GM12872 (cell line): ENCODE data around the gene PLAC9.

Source experiments
- CTCF ChIP-seq: IDR thresholded peaks from 3 replicates; pipeline ENCODE4 v1.5.1; 2011; ENCODE audit warnings: low read depth, mild to moderate bottlenecking, low read length, moderate library complexity; ENCODE audit not compliant: insufficient read depth

Gene PLAC9

GRCh38 chr10:80165173-80165572 lies 32.6 kb downstream of the PLAC9 start:
- TF ChIP-seq CTCF = no peak

- no peak for TF ChIP-seq CTCF
These were observed 34.3 kb downstream of the PLAC9 start for GRCh38 chr10:80166581-80167470.

GRCh38 chr10:80167471-80168161 lies 35.1 kb downstream of the PLAC9 start:
- TF ChIP-seq CTCF = no peak

GRCh38 chr10:80168162-80168511 lies 35.6 kb downstream of the PLAC9 start:
- TF ChIP-seq CTCF = no peak

- TF ChIP-seq CTCF = peak; percentile 82
These were observed 36.3 kb downstream of the PLAC9 start for GRCh38 chr10:80168679-80169380.

- TF ChIP-seq CTCF = no peak
These were observed 37.5 kb downstream of the PLAC9 start for GRCh38 chr10:80170026-80170425.

- no peak for TF ChIP-seq CTCF
These were observed 38.1 kb downstream of the PLAC9 start for GRCh38 chr10:80170641-80171040.
